IPS-18c (cell line): ENCODE measurements around the gene CERS6.
"Not testable (repeated sequence)": the region's sequence is repeated elsewhere in the genome, so short reads cannot be mapped to it uniquely, and the experiment has no call there.

ENCODE experiments used
- H3K4me3 ChIP-seq: 2 replicates; pipeline ENCODE4 v1.7.0; 2013; ENCODE audit warnings: low read depth, mild to moderate bottlenecking, low read length, moderate library complexity; ENCODE audit not compliant: insufficient read depth
- H3K9me3 ChIP-seq: one replicate; pipeline ENCODE4 v1.6.1; 2013; ENCODE audit warnings: mild to moderate bottlenecking, low read length, moderate library complexity; ENCODE audit not compliant: control insufficient read depth, insufficient read depth

The CERS6 gene

DNA sequence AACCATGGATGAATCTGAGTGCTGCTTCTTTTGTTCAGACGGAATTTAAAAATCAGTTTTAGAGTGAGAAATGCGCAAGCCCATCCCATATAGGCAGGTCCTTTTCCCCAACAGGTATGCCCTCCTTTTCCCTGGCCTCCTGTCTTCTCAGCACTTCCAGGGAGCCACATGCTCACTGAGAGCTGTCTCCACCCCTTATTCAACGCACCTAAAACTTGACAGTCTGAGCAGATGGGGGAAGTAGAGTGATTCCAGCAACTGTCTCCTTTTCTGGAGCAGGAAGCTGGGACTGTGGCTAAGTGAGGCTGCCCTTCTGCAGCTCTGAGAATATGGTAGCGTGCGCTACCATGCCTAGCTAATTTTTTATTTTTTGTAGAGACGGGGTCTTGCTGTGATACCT lies 293.2 kb downstream of the CERS6 start:
- no peaks in the 10 kb centered on the region for H3K9me3 ChIP-seq
- H3K4me3 ChIP-seq, result no peak overlapping the region

DNA sequence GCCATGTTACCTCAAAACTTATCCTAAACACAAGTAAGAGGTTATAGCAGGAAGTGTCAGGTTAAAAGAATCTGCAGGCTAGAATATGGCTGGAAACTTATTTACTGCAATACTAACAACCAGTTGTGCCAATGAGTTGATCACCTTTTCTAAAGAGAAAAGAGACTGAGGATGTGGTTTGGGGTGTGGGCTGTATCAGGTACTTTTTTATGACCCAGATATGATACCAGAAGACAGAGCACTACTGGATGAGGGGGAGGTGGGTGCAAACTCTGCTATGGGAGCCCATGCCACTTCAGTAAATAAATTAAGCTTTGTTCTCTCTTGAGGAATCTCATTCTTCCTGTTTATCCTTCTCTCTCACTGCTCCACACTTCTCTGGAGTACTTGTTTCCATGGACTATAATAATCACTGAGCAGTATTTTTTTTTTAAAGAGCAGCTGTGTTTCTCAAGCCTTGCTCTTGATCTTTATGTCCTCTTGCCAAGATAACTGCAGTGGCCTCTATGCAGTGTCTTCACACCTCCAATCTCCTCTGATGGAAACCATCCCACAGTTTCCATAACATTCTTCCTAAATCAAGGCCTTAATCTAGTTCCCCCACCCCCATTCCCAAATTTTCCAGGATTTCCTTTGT lies 295.1 kb downstream of the CERS6 start:
- Histone ChIP-seq H3K4me3 (no peak overlapping the region), H3K9me3 (no peaks in the 10 kb centered on the region)

DNA sequence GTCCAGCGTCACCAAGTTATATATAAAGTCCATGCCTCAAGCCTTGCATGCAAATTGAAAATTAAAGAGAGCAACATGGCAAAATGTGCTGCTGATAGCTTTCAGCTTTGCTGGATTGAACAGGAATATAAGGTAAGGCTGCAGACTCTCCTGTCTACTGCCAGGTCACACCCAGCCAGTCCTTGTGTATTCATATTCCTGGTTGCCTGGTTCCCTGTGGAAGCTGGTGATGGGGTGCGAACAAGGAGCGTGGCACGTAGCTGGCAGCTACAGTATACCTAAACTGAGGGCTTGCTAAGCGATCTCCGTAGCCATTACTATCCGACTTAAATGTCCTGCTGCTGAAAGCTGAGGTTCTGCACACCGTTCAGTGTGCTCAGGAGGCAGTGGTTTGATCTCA lies 296.3 kb downstream of the CERS6 start:
- Histone ChIP-seq H3K4me3 (no peak overlapping the region), H3K9me3 (no peaks in the 10 kb centered on the region)

DNA sequence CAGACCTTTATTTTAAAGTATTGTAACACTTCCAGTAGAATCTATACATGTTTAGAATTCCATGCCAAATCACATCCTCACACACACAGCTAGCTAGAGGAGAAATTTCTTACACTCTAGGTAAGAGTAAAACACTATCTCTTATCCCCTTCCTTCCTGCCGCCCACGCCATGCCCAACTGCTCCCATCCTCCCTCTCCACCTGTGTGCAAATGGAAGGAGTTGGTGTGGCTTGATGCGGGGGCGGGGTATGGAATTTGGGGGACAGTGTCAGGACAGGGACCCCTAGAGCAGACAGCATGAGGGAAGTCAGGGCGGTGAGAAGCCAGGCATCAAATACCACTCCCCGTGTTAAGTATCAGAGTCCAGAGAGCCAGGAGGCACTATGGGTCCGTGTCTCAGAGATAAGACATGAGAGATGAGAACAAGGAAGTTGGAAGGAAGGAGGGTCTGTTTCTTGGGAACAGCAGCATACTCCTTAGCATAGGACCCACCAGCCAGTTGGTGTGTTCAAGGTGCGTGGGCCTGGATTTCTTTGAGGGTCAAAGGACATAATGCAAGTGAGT lies 297.8 kb downstream of the CERS6 start:
- Histone ChIP-seq H3K9me3 (no peaks in the 10 kb centered on the region), H3K4me3 (no peak overlapping the region)

DNA sequence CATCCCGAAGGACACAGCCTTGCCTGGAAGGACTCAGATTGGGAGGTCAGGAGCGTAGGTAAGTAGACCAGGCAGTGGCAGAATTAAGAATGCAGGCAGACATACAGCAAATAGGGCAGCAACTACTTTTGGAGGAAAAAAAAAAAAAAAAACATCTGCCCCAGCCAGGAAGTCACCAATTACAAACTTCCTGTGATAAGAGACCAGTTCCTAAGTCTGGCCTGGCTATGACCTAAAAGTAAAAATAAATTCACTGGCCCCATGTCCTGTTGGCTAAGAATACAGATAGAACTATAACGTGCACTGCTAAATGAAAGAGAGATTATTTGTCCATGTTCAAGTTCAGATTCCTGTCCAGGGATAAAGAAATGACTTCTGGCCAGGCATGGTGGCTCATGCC lies 301.2 kb downstream of the CERS6 start:
- no peak overlapping the region for H3K4me3 ChIP-seq
- no peaks in the 10 kb centered on the region for H3K9me3 ChIP-seq

DNA sequence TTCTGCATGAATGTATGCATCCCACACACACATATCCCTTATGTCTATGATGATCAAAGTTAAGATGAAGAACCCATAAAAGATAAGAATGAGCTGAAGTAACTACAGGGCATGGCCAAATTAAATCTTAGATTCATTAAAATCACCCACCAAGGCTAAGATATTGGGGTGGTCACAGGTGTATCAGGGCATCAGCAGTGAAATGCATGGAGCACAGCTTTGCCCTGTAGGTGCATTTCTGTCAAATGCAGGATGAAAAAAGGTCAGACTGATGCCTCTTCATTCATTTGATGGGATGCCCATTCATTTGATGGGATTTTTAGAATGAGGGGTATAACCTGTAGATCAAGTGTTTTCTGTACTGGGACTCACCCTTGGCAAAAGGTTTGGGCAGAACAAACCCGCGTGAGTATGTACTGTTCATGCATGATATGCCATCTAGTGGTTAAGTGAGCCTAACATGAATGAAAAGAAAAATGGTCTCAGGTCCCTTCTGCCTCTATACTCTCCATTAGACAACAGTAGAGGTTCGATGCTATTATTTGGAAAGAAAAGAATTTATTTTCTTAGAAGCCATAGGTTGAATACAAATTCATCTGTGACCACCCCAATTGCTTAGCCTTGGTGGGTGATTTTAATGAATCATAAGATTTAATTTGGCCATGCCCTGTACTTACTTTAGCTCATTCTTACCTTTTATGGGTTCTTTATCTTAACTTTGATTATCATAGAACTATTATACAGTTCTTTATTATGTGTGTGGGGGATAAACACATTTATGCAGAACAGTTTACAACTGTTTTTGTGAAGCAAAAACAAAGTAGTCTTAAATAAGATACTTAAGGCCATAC lies 303.1 kb downstream of the CERS6 start:
- H3K4me3 ChIP-seq, result no peak overlapping the region
- H3K9me3 ChIP-seq, result no peaks in the 10 kb centered on the region

DNA sequence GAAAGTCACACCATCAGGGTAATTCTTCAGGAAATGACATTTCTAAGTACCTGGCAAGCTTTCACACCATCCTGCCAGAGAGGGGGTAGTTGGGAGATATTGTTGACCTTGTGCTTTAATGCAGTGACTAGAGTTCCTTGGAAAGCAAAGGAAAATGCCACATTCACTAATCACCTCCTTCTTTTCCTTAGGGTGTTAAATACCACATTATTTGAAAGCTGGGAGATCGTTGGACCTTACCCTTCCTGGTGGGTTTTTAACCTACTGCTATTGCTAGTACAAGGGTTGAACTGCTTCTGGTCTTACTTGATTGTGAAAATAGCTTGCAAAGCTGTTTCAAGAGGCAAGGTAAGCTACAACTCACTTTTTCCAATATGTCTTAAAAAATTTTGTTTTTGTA lies 309.3 kb downstream of the CERS6 start:
- Histone ChIP-seq H3K9me3 (no peaks in the 10 kb centered on the region), H3K4me3 (no peak overlapping the region)

DNA sequence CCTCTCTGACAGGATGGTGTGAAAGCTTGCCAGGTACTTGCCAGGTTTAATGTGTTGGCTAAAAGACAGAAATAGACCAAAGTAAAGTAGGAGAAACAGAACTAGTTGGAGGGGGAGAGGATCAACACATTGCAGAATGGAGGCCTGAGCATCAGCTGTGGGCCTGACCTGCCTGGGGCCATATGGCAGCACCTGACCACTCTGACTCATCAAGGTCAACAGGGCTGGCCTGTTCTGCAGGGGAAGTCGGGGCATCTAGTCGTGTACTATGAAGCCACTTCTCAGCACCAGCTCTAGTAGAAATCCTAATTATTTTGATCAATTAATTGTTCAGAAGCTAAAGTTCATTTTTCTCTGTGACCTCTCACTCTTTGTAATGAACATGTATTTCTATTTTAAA lies 310.5 kb downstream of the CERS6 start:
- Histone ChIP-seq H3K4me3 (no peak overlapping the region), H3K9me3 (no peaks in the 10 kb centered on the region)

DNA sequence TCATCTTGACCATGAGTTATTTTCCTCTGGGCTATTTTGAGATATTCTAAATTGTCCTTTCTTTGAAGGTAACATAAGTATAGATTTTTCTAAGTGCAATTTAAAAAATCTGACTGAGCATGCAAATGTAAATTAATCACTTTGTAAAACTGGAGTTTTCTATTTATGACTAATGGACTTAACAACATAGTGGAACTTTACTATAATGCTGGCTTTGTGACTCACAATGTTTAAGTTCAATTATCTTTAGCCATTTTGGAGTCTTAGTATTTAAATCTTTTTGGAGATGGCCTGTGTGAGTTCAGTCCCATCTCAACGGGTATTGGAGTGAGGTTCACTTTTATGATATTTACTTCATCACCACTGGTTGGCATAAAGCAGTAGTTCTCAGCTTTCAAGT lies 311.2 kb downstream of the CERS6 start:
- Histone ChIP-seq H3K4me3 (no peak overlapping the region), H3K9me3 (no peaks in the 10 kb centered on the region)

DNA sequence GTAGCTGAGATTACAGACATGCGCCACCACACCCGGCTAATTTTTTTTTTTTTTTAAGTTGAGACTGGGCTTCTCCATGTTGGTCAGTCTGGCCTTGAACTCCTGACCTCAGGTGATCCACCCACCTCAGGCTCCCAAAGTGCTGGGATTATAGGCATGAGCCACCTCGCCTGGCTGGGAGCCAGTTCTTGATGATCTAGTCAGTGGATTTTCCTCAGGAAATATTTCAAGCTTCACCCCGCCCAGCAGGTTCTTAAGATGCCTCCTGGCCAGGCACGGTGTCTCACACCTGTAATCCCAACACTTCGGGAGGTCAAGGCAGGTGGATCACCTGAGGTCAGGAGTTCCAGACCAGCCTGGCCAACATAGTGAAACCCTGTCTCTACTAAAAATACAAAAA lies 312.3 kb downstream of the CERS6 start:
- H3K9me3 ChIP-seq, H3K4me3 ChIP-seq: not testable (repeated sequence)

DNA sequence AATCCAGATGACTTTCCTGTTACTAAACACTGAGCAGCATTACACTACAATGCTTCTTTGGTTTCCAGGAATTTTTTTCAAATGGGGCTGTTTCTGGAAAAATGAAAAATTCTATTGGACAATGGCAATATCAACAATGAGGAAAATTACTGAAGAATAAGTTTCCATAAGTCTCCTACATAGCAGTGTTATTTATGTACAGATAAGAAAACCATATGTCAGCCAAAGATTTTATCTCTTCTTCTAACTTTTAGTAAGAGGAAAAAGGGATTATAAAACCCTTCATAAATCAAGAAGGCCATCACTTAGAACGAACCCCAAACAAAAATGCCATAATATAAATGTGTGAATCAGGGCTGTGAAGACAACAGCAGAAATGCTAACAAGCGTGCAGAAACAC lies 314.7 kb downstream of the CERS6 start:
- H3K4me3 ChIP-seq, result no peak overlapping the region
- H3K9me3 ChIP-seq, result no peaks in the 10 kb centered on the region

DNA sequence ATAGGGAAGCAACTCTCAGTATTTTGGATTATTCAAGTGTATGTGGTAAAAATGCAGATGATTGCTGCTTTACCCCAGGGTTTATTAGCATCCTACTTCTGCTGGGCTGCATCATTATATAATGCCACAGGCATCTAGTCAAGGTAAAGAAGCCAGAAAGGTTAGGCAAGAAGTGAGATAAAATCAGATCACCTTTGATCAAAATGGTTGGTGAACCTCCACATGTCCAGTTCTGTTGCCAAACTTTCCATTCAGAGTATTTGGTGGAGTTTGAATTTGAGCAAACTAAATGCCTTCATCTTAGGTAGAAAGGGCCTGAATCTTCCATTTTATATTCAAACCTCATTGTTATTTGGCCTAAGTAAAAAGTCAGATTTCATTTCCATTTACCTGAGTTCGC lies 316.6 kb downstream of the CERS6 start:
- Histone ChIP-seq H3K9me3 (no peaks in the 10 kb centered on the region), H3K4me3 (no peak overlapping the region)

DNA sequence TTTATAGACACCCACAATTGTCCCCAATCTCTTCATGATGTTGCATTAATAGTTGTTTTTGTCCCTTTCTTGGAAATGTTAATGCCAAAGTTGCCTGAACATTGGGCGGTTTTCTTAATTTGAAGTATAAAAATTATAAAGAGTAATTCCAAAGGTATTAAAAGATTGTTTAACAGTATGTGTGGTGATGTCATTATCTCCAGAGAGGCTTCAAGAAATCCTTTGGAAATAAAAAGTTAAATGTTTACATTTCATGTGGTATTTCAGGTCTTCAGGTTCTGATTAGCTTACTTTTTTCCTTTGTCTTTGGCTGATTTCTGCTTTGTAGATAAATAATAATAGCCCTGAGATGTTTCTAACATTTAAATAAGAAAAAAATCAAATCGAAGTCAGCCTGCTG lies 317.1 kb downstream of the CERS6 start:
- Histone ChIP-seq H3K4me3 (no peak overlapping the region), H3K9me3 (no peaks in the 10 kb centered on the region)

DNA sequence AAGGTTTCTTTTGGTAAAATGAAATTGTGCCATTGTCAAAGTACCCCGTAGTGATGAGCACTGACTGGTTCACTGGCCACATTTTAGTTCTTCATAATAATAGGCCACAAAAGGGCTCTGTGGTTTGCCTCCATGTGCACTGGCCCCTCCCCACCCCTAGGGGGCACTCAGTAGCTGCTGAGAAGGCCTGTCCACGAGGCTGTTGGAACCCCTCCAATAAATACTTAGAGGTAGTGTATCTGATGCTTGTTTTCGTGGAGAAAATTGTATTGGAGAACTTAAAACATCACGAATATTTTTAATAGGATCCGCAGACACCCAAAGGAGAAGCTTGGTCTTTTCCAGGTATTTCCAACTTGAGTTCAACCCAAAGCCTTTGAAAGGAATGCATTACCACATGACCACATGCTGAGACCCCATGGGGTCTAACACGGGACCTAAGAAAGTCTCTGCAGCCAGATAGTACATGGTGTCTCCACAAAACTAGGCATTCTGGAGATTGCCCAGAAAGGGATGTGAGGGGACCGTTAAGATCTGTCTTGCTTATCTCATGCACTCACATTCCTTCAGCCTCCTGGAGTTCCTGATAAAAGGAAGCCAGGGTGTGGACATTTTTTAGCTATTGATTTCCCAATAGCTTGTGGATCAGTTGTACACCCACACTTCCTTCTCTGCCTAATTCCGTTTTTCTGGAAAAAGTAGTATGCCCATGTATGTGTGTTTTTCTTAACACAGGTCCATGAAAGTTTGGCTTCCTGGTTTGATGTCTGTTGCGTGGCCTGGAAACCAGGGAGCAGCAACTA lies 317.8 kb downstream of the CERS6 start:
- H3K9me3 ChIP-seq, result no peaks in the 10 kb centered on the region

DNA sequence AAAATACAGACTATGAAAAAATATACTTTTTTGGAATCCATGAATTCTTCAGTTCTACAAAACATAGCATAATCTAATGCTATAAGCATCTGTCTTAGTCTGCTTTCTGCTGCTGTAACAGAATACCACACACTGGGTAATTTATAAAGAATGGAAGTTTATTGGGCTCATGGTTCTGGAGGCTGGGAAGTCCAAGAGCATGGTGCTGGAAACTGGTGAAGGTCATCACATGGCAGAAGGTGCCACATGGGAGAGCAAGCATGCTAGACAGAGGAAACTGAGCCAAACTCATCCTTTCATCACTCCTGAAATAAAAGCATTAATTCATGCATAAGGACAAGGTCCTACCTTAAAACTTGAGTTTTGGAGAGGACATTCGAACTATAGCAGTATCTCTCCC lies 319.8 kb downstream of the CERS6 start:
- Histone ChIP-seq H3K9me3 (no peaks in the 10 kb centered on the region), H3K4me3 (no peak overlapping the region)

More for the DNA sequence above, 317.8 kb downstream of the CERS6 start:
- H3K4me3 ChIP-seq, result no peak overlapping the region

DNA sequence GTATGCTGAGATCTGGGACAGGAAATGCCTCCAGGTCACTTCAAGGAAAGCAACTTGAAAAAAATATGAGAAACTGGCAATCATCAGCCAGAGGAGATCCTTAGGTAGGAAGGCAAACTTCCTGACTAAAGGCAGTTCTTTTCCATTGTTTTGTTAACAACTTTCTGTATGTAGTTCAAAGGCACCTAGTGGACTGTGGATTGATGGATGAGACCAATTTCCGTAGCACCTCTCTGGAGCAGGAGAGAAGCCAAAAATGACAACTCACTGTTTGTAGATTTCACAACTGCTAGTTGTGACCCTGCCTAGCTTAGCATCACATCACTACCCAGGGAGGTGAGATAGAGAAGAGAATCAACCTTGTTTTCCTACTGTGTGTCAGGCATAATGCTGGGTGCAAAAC lies 324.6 kb downstream of the CERS6 start:
- no peak overlapping the region for H3K4me3 ChIP-seq
- no peaks in the 10 kb centered on the region for H3K9me3 ChIP-seq

DNA sequence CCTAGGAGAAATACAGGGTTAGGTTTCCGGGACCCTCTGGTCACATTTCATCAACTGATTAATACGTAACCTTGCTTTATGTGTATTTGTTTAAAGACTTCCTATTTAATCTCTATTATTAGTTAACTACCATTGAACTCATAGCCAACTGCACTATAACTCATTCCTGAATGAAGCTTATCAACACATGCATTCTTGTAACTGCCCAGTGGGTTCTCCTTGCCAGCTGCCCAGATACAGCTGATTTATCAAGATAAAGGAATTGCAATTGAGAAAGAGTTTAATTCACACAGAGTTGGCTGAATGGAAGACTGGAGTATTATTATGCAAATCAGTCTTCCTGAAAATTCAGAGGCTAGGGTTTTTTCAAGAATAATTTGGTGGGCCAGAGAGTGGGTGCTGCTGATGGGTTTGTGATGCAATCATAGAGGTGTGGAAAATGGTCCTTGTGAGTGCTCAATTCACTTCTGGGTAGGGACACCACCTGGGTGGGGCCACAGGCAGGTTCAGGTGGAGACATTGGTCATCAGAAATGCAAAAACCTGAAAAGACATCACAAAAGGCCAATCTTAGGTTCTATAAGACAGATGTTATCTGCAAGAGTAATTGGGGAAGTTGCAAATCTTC lies 325.2 kb downstream of the CERS6 start:
- Histone ChIP-seq H3K4me3 (no peak overlapping the region), H3K9me3 (no peaks in the 10 kb centered on the region)
